WTC11 (cell line): ENCODE data around the gene ITPR2. TPM values are rescaled to one million over a fixed set of nuclear protein-coding genes. Genes with fewer than 3 reads are reported as not detected.
"Not testable (repeated sequence)": the region's sequence is repeated elsewhere in the genome, so short reads cannot be mapped to it uniquely, and the experiment has no call there.

Source experiments
- ATAC-seq: fragments of 200-7000 bp; cut with Tn5 transposase; 2 replicates; pipeline ENCODE4 v1.10.0; 2021; ENCODE audit warnings: mild to moderate bottlenecking, moderate library complexity
- CTCF ChIA-PET: fragments of 300-600 bp; sonication (Branson Sonifier 250); formaldehyde crosslinking; loops from one replicate; lab custom pipeline; 2021; ENCODE audit warnings: antibody characterized with exemption; lab: Charles Lee
- POLR2A ChIA-PET: fragments of 350-600 bp; sonication (Branson Sonifier 250); formaldehyde crosslinking; loops from one replicate; lab custom pipeline; 2021; ENCODE audit warnings: antibody characterized with exemption; lab: Charles Lee
- DNase-seq: peaks from one replicate; pipeline ENCODE4 v3.0.0; 2021; ENCODE audit warnings: low spot score
- H3K27ac Mint-ChIP-seq: 2 replicates; pipeline ENCODE4 v1.8.0; 2021; ENCODE audit warnings: mixed read lengths
- H3K27me3 Mint-ChIP-seq: 2 replicates; pipeline ENCODE4 v1.8.0; 2021; ENCODE audit warnings: low read depth, mild to moderate bottlenecking, moderate library complexity, mixed read lengths
- H3K36me3 Mint-ChIP-seq: 2 replicates; pipeline ENCODE4 v1.8.0; 2021; ENCODE audit warnings: mixed read lengths
- H3K4me1 Mint-ChIP-seq: 2 replicates; pipeline ENCODE4 v1.8.0; 2022; ENCODE audit warnings: mixed read lengths
- H3K4me3 Mint-ChIP-seq: 2 replicates; pipeline ENCODE4 v1.8.0; 2021; ENCODE audit warnings: mild to moderate bottlenecking, moderate library complexity, mixed read lengths
- H3K9me3 Mint-ChIP-seq: 2 replicates; pipeline ENCODE4 v1.8.0; 2021; ENCODE audit warnings: mixed read lengths
- ATF1 ChIP-seq: sonication (generic); formaldehyde crosslinking; IDR thresholded peaks from 2 replicates; pipeline ENCODE4 v1.8.1; 2023; ENCODE audit warnings: mild to moderate bottlenecking, moderate library complexity, missing genetic modification reagents
- EMX1 ChIP-seq: fragments of 250-450 bp; sonication (Bioruptor Pico); IDR thresholded peaks from 2 replicates; pipeline ENCODE4 v1.8.0; 2021; ENCODE audit warnings: mild to moderate bottlenecking
- ERG ChIP-seq: fragments of 250-450 bp; sonication (Bioruptor Pico); IDR thresholded peaks from 2 replicates; pipeline ENCODE4 v1.8.0; 2021; ENCODE audit warnings: mild to moderate bottlenecking
- HMGXB4 ChIP-seq: sonication (generic); formaldehyde crosslinking; IDR thresholded peaks from 2 replicates; pipeline ENCODE4 v1.8.1; 2023; ENCODE audit warnings: mild to moderate bottlenecking, moderate library complexity, missing genetic modification reagents
- JUN ChIP-seq: sonication (generic); formaldehyde crosslinking; IDR thresholded peaks from 2 replicates; pipeline ENCODE4 v1.8.0; 2023; ENCODE audit warnings: mild to moderate bottlenecking, missing genetic modification reagents
- KAT7 ChIP-seq: sonication (generic); formaldehyde crosslinking; IDR thresholded peaks from 2 replicates; pipeline ENCODE4 v1.8.1; 2023; ENCODE audit warnings: missing genetic modification reagents, mild to moderate bottlenecking, borderline replicate concordance
- RELA ChIP-seq: sonication (generic); formaldehyde crosslinking; IDR thresholded peaks from 2 replicates; pipeline ENCODE4 v1.8.1; 2022; ENCODE audit warnings: missing genetic modification reagents, mild to moderate bottlenecking, borderline replicate concordance
- RORB ChIP-seq: fragments of 250-450 bp; sonication (Bioruptor Pico); IDR thresholded peaks from 2 replicates; pipeline ENCODE4 v1.9.0; 2021; ENCODE audit warnings: mild to moderate bottlenecking
- SMAD3 ChIP-seq: sonication (generic); formaldehyde crosslinking; IDR thresholded peaks from 2 replicates; pipeline ENCODE4 v1.8.0; 2022; ENCODE audit warnings: missing genetic modification reagents, mild to moderate bottlenecking, borderline replicate concordance
- SMAD4 ChIP-seq: sonication (generic); formaldehyde crosslinking; IDR thresholded peaks from 2 replicates; pipeline ENCODE4 v1.8.0; 2022; ENCODE audit warnings: mild to moderate bottlenecking, missing genetic modification reagents
- SOX15 ChIP-seq: fragments of 250-450 bp; sonication (Bioruptor Pico); IDR thresholded peaks from 2 replicates; pipeline ENCODE4 v1.9.0; 2021; ENCODE audit warnings: mild to moderate bottlenecking
- SP1 ChIP-seq: sonication (generic); formaldehyde crosslinking; conservative IDR thresholded peaks from 2 replicates; pipeline ENCODE4 v1.8.1; 2022; ENCODE audit warnings: missing genetic modification reagents
- ZNF121 ChIP-seq: sonication (generic); formaldehyde crosslinking; IDR thresholded peaks from 2 replicates; pipeline ENCODE4 v1.8.0; 2023; ENCODE audit warnings: missing genetic modification reagents
- ZNF317 ChIP-seq: sonication (generic); formaldehyde crosslinking; IDR thresholded peaks from 2 replicates; pipeline ENCODE4 v1.8.1; 2023; ENCODE audit warnings: low read depth, mild to moderate bottlenecking, moderate library complexity, missing genetic modification reagents, borderline replicate concordance
- ZNF416 ChIP-seq: fragments of 250-450 bp; sonication (Bioruptor Pico); IDR thresholded peaks from 2 replicates; pipeline ENCODE4 v1.9.0; 2021; ENCODE audit warnings: mild to moderate bottlenecking, inconsistent platforms
- ZNF423 ChIP-seq: fragments of 250-450 bp; sonication (Bioruptor Pico); IDR thresholded peaks from 2 replicates; pipeline ENCODE4 v2.1.2; 2022; ENCODE audit warnings: mild to moderate bottlenecking, moderate library complexity
- total RNA-seq: library from RNA; stranded (reverse); gene quantifications from 3 replicates; pipeline ENCODE4 v1.2.3, GENCODE V29; 2021
- TF ChIP-seq, protein P1 (sequence below): sonication (generic); formaldehyde crosslinking; IDR thresholded peaks from 2 replicates; pipeline ENCODE4 v1.8.1; 2023; ENCODE audit warnings: mild to moderate bottlenecking, missing genetic modification reagents
- TF ChIP-seq, protein P2 (sequence below): sonication (generic); formaldehyde crosslinking; IDR thresholded peaks from 2 replicates; pipeline ENCODE4 v1.8.1; 2022; ENCODE audit warnings: missing genetic modification reagents, borderline replicate concordance
- TF ChIP-seq, protein P3 (sequence below): sonication (generic); formaldehyde crosslinking; IDR thresholded peaks from 2 replicates; pipeline ENCODE4 v1.8.1; 2023; ENCODE audit warnings: mild to moderate bottlenecking, missing genetic modification reagents

Gene ITPR2
- total RNA-seq, 1 experiment from 2014 or later = 50.7 TPM

GRCh38 chr12:26608706-26609105, 224.3 kb downstream of the ITPR2 start:
- POLR2A ChIA-PET = no interaction called here
- H3K4me1 Mint-ChIP-seq = 0 out of 2 replicates have a peak, but pooled peaks cover under 1% of the 10 kb centered on the region

DNA sequence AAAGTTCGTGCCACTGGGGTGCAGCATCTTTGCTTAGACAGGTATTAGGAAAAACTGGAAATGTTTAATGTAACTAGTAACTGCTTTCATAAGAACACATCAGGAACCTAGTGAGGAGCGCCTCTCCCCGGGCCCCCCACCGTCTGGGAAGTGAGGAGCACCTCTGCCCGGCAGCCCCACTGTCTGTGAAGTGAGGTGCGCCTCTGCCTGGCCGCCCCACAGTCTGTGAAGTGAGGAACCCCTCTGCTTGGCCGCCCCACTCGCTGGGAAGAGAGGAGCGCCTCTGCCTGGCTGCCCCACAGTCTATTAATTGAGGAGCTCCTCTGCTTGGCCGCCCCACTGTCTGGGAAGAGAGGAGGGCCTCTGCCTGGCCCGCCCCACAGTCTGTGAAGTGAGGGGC, 224.7 kb downstream of the ITPR2 start:
- Mint-ChIP-seq H3K4me1 (no peaks in the 10 kb centered on the region), H3K9me3 (no peaks in the 10 kb centered on the region), H3K27me3 (no peaks in the 10 kb centered on the region), H3K27ac (no peak overlapping the region), H3K4me3 (no peak overlapping the region), H3K36me3 (peaks cover 3% of the 10 kb centered on the region; the same call in 1 of the 2 replicates)
- ChIA-PET CTCF (no interaction called here), POLR2A (no interaction called here)
- TF ChIP-seq, protein P1, sequence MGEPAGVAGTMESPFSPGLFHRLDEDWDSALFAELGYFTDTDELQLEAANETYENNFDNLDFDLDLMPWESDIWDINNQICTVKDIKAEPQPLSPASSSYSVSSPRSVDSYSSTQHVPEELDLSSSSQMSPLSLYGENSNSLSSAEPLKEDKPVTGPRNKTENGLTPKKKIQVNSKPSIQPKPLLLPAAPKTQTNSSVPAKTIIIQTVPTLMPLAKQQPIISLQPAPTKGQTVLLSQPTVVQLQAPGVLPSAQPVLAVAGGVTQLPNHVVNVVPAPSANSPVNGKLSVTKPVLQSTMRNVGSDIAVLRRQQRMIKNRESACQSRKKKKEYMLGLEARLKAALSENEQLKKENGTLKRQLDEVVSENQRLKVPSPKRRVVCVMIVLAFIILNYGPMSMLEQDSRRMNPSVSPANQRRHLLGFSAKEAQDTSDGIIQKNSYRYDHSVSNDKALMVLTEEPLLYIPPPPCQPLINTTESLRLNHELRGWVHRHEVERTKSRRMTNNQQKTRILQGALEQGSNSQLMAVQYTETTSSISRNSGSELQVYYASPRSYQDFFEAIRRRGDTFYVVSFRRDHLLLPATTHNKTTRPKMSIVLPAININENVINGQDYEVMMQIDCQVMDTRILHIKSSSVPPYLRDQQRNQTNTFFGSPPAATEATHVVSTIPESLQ (CRISPR knock-in tag) = no peak
- no peak for TF ChIP-seq SMAD4
- TF ChIP-seq RORB = no peak
- TF ChIP-seq JUN (CRISPR knock-in tag) = no peak
- no peak for TF ChIP-seq ATF1
- DNase-seq (no peak), ATAC-seq (no peak)

More at GRCh38 chr12:26608706-26609105, 224.3 kb downstream of the ITPR2 start:
- DNase-seq (no peak), ATAC-seq (no peak)
- Mint-ChIP-seq H3K9me3 (no peaks in the 10 kb centered on the region), H3K4me3 (no peak overlapping the region), H3K27ac (0 out of 2 replicates have a peak overlapping the region, but pooled peaks have one; percentile 33), H3K27me3 (no peaks in the 10 kb centered on the region), H3K36me3 (peaks cover 3% of the 10 kb centered on the region; the same call in 1 of the 2 replicates)
- CTCF ChIA-PET = no interaction called here
- TF ChIP-seq ZNF317 = no peak
- TF ChIP-seq ZNF416 (CRISPR knock-in tag) = no peak
- no peak for TF ChIP-seq JUN (CRISPR knock-in tag)
- TF ChIP-seq HMGXB4 (CRISPR knock-in tag) = no peak

DNA sequence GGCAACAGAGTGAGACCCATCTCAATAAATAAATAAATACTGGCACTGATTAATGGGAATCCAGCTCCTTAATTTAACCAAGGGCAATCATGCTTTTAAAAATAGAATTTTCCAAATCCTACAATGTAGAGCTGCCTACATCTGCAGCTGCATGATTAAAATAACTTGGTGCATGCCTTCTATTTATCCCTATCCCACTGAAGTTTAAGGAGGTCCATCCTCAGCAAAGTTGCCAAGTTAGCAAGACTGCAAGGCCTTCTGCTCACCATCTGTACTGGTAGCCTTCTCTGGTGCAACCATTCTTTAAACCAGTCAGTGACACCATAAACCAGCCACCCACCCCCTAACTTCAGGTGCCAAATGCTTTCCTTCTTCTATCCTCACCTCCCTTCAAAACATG, 226.1 kb downstream of the ITPR2 start:
- TF ChIP-seq SMAD3 (CRISPR knock-in tag) = no peak
- TF ChIP-seq, protein P2, sequence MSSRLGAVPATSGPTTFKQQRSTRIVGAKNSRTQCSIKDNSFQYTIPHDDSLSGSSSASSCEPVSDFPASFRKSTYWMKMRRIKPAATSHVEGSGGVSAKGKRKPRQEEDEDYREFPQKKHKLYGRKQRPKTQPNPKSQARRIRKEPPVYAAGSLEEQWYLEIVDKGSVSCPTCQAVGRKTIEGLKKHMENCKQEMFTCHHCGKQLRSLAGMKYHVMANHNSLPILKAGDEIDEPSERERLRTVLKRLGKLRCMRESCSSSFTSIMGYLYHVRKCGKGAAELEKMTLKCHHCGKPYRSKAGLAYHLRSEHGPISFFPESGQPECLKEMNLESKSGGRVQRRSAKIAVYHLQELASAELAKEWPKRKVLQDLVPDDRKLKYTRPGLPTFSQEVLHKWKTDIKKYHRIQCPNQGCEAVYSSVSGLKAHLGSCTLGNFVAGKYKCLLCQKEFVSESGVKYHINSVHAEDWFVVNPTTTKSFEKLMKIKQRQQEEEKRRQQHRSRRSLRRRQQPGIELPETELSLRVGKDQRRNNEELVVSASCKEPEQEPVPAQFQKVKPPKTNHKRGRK (CRISPR knock-in tag) = no peak
- no peak for TF ChIP-seq ERG (CRISPR knock-in tag)
- TF ChIP-seq KAT7 = no peak
- no peak for TF ChIP-seq RELA (CRISPR knock-in tag)
- TF ChIP-seq, protein P3, sequence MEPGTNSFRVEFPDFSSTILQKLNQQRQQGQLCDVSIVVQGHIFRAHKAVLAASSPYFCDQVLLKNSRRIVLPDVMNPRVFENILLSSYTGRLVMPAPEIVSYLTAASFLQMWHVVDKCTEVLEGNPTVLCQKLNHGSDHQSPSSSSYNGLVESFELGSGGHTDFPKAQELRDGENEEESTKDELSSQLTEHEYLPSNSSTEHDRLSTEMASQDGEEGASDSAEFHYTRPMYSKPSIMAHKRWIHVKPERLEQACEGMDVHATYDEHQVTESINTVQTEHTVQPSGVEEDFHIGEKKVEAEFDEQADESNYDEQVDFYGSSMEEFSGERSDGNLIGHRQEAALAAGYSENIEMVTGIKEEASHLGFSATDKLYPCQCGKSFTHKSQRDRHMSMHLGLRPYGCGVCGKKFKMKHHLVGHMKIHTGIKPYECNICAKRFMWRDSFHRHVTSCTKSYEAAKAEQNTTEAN (CRISPR knock-in tag) = no peak
- TF ChIP-seq ZNF423 (CRISPR knock-in tag) = no peak
- TF ChIP-seq SP1 (CRISPR knock-in tag) = no peak
- no peak for TF ChIP-seq SOX15 (CRISPR knock-in tag)
- no peak for TF ChIP-seq ZNF121
- no peak for TF ChIP-seq EMX1
- H3K4me1 Mint-ChIP-seq = no peaks in the 10 kb centered on the region
- CTCF ChIA-PET = interaction anchor here (1.2 kb wide), 1 partner anchor 95 kb away, joined by 3 read pairs; no protein-coding TSS in a partner anchor
- no peak overlapping the region for H3K4me3 Mint-ChIP-seq
- DNase-seq = no peak
- no peak overlapping the region for H3K27ac Mint-ChIP-seq
- H3K36me3 Mint-ChIP-seq = peaks cover 5% of the 10 kb centered on the region
- no peaks in the 10 kb centered on the region for H3K27me3 Mint-ChIP-seq
- no peak for ATAC-seq
- H3K9me3 Mint-ChIP-seq = no peaks in the 10 kb centered on the region
- POLR2A ChIA-PET = no interaction called here

GRCh38 chr12:26604813-26605212, 228.2 kb downstream of the ITPR2 start:
- POLR2A ChIA-PET = not testable (repeated sequence)

More at GRCh38 chr12:26604813-26605212, 228.2 kb downstream of the ITPR2 start:
- not testable (repeated sequence) for H3K4me1 Mint-ChIP-seq, H3K36me3 Mint-ChIP-seq, DNase-seq, H3K9me3 Mint-ChIP-seq, H3K27me3 Mint-ChIP-seq, H3K27ac Mint-ChIP-seq, ATAC-seq, H3K4me3 Mint-ChIP-seq
- CTCF ChIA-PET = interaction anchor here (4.0 kb wide), 1 partner anchor 9 kb away, joined by 36 read pairs; no protein-coding TSS in a partner anchor
